B cell (primary cell): ENCODE data around the gene NFAT5. TPM values are rescaled to one million over a fixed set of nuclear protein-coding genes. Genes with fewer than 3 reads are reported as not detected.

Experiments
- ATAC-seq: fragments of 200-7000 bp; cut with Tn5 transposase; one replicate; pipeline ENCODE4 v1.10.0; 2021; ENCODE audit warnings: low read depth, mild to moderate bottlenecking, moderate number of reproducible peaks, moderate library complexity
- CTCF ChIA-PET: fragments of 350-600 bp; sonication (Branson Sonifier 250); formaldehyde crosslinking; loops from one replicate; lab custom pipeline; 2021; ENCODE audit warnings: antibody characterized with exemption, inconsistent platforms; lab: Charles Lee
- POLR2A ChIA-PET: fragments of 350-600 bp; sonication (Branson Sonifier 250); formaldehyde crosslinking; loops from one replicate; lab custom pipeline; 2021; ENCODE audit warnings: antibody characterized with exemption; lab: Charles Lee
- DNase-seq: peaks from one replicate; pipeline ENCODE4 v3.0.0; 2013
- H2AFZ ChIP-seq: 2 replicates; pipeline ENCODE4 v1.6.1; 2012; ENCODE audit warnings: mild to moderate bottlenecking, low read depth, low read length; ENCODE audit not compliant: insufficient read depth, poor library complexity, severe bottlenecking
- H3K27ac ChIP-seq, 2 donors: 1 replicate in 1 of 2; 2 replicates in 1 of 2; pipeline ENCODE4 v1.5.1; 2012 to 2013; ENCODE audit warnings: low read length in 2 of 2, mild to moderate bottlenecking in 2 of 2, moderate library complexity in 1 of 2
- H3K27me3 ChIP-seq, 4 experiments: fragments of 200-600 bp in 1 of 4; sonication (generic) in 1 of 4; replicated peaks in 1 of 4; 1 replicate in 2 of 4; 2 replicates in 2 of 4; pipeline versions ENCODE4 v1.6.1 to v1.7.0; 2013 to 2016; ENCODE audit warnings: low read length in 3 of 4, mild to moderate bottlenecking in 2 of 4, mixed read lengths in 1 of 4, moderate library complexity in 1 of 4; ENCODE audit not compliant: insufficient read depth in 4 of 4, control insufficient read depth in 3 of 4; ENCODE audit errors: control extremely low read depth in 1 of 4
- H3K36me3 ChIP-seq, 2 experiments: replicated peaks in 1 of 2; 1 replicate in 1 of 2; 2 replicates in 1 of 2; pipeline versions ENCODE4 v1.6.1 to v1.7.1; 2013; ENCODE audit warnings: low read length in 1 of 2; ENCODE audit not compliant: insufficient read depth in 2 of 2, control insufficient read depth in 1 of 2; ENCODE audit errors: control extremely low read depth in 1 of 2, extremely low read depth in 1 of 2
- H3K4me1 ChIP-seq, 2 donors: fragments of 200-600 bp in 1 of 2; sonication (generic) in 1 of 2; 1 replicate in 1 of 2; 2 replicates in 1 of 2; pipeline versions ENCODE4 v1.5.1 to v1.6.1; 2013 to 2017; ENCODE audit warnings: low read length in 2 of 2; ENCODE audit not compliant: control insufficient read depth in 2 of 2, insufficient read depth in 2 of 2
- H3K4me2 ChIP-seq: replicated peaks from 2 replicates; pipeline ENCODE3; 2012; ENCODE audit warnings: mild to moderate bottlenecking, low read depth, low read length; ENCODE audit not compliant: poor library complexity, severe bottlenecking
- H3K4me3 ChIP-seq, 5 experiments: fragments of 200-600 bp in 1 of 5; sonication (generic) in 1 of 5; 1 replicate in 3 of 5; 2 replicates in 2 of 5; pipeline versions ENCODE4 v1.5.1 to v1.7.0; 2011 to 2016; ENCODE audit warnings: low read length in 4 of 5, mild to moderate bottlenecking in 4 of 5, low read depth in 2 of 5, control low read depth in 1 of 5, moderate library complexity in 1 of 5; ENCODE audit not compliant: insufficient read depth in 1 of 5; ENCODE audit errors: control extremely low read depth in 1 of 5, extremely low read depth in 1 of 5
- H3K79me2 ChIP-seq: fragments of 200-600 bp; sonication (generic); one replicate; pipeline ENCODE4 v1.6.0; 2016; ENCODE audit warnings: low read length; ENCODE audit not compliant: control insufficient read depth, insufficient read depth
- H3K9ac ChIP-seq: fragments of 200-600 bp; sonication (generic); 2 replicates; pipeline ENCODE4 v1.6.1; 2017; ENCODE audit warnings: mild to moderate bottlenecking, low read length, moderate library complexity
- H3K9me3 ChIP-seq, 3 donors: one replicate each; pipeline versions ENCODE4 v1.6.1 to v1.7.1; 2013; ENCODE audit warnings: low read length in 2 of 3; ENCODE audit not compliant: control insufficient read depth in 2 of 3, insufficient read depth in 1 of 3; ENCODE audit errors: control extremely low read depth in 1 of 3
- H4K20me1 ChIP-seq: 2 replicates; pipeline ENCODE4 v1.6.0; 2012; ENCODE audit warnings: mild to moderate bottlenecking, low read length; ENCODE audit not compliant: insufficient read depth, control insufficient read depth, poor library complexity, severe bottlenecking
- H3K27ac Mint-ChIP-seq: one replicate; pipeline ENCODE4 v1.8.0; 2021; ENCODE audit warnings: mixed read lengths
- H3K27me3 Mint-ChIP-seq: one replicate; pipeline ENCODE4 v1.8.0; 2021; ENCODE audit warnings: mixed read lengths
- H3K4me1 Mint-ChIP-seq: one replicate; pipeline ENCODE4 v1.8.0; 2021; ENCODE audit warnings: mixed read lengths
- H3K4me3 Mint-ChIP-seq: one replicate; pipeline ENCODE4 v1.8.0; 2021; ENCODE audit warnings: mixed read lengths
- H3K9me3 Mint-ChIP-seq: one replicate; pipeline ENCODE4 v1.8.0; 2022; ENCODE audit warnings: mixed read lengths; ENCODE audit not compliant: insufficient read depth
- CTCF ChIP-seq: fragments of 200-600 bp; IDR thresholded peaks from one replicate; pipeline ENCODE4 v1.8.0; 2022; ENCODE audit warnings: antibody characterized with exemption, mild to moderate bottlenecking
- EZH2 ChIP-seq: IDR thresholded peaks from 2 replicates; pipeline ENCODE4 v1.6.1; 2012; ENCODE audit warnings: borderline replicate concordance, low read depth, mild to moderate bottlenecking, moderate library complexity, low read length; ENCODE audit not compliant: insufficient read depth, poor library complexity, severe bottlenecking
- WGBS: methylation state at CpG from one replicate; pipeline ENCODE4 v1.1.5; 2013; ENCODE audit warnings: missing lambda C conversion rate; ENCODE audit not compliant: insufficient coverage; 5-methylcytosine and 5-hydroxymethylcytosine counted together
- intact Hi-C: fragments of 100-400 bp; cut with micrococcal nuclease; formaldehyde crosslinking; loops from one replicate; pipeline ENCODE4 v1.10.0; 2022
- polyA plus RNA-seq: library from polyadenylated mRNA; depleted of rRNA; stranded (reverse); fragments of >200 nt; gene quantifications from 2 replicates; pipeline ENCODE4 v1.2.3, GENCODE V29; 2012
- total RNA-seq, 2 donors: library from RNA; stranded (reverse); fragments of 120-200 nt in 1 of 2; gene quantifications; 1 replicate in 1 of 2; 2 replicates in 1 of 2; pipeline versions ENCODE4 v1.2.3 to v1.2.4, GENCODE V29; 2013 to 2022

NFAT5 gene
- total and polyA plus RNA-seq, 2 donors (not counting 1 experiment from before 2014, with no cell fraction given): 6.3 to 50.0 TPM

- no peak for ATAC-seq
- DNase-seq: no peak
- Histone ChIP-seq H4K20me1 (no peaks in the 10 kb centered on the region), H3K79me2 (no peaks in the 10 kb centered on the region), H2AFZ (no peak overlapping the region), H3K9me3 (peaks cover 0 to 3% (median 0%) of the 10 kb centered on the region in 3 donors), H3K4me2 (no peak overlapping the region), H3K27me3 (no peaks in the 10 kb centered on the region), H3K36me3 (no peaks in the 10 kb centered on the region), H3K27ac (no peak overlapping the region), H3K4me3 (no peak overlapping the region), H3K4me1 (no peaks in the 10 kb centered on the region), H3K9ac (no peak overlapping the region)
- Mint-ChIP-seq H3K27ac (no peak overlapping the region), H3K9me3 (no peaks in the 10 kb centered on the region), H3K4me3 (no peak overlapping the region), H3K27me3 (no peaks in the 10 kb centered on the region), H3K4me1 (no peaks in the 10 kb centered on the region)
- TF ChIP-seq EZH2 (no peak), CTCF (no peak)
- intact Hi-C loops: no loop called here
- WGBS: 90% methylated on average over 2 of the region's 5 CpGs
- POLR2A ChIA-PET: no interaction called here
- CTCF ChIA-PET: no interaction called here
These were observed 43.7 kb upstream of the NFAT5 start for GRCh38 chr16:69522041-69522578.

- H3K9me3 Mint-ChIP-seq: no peaks in the 10 kb centered on the region
- H3K4me3 ChIP-seq: no peak overlapping the region
- no peak overlapping the region for H2AFZ ChIP-seq
- H3K4me3 Mint-ChIP-seq: no peak overlapping the region
- no peaks in the 10 kb centered on the region for H3K4me1 ChIP-seq
- H4K20me1 ChIP-seq: no peaks in the 10 kb centered on the region
- no peaks in the 10 kb centered on the region for H3K36me3 ChIP-seq
- DNase-seq: no peak
- H3K27ac Mint-ChIP-seq: no peak overlapping the region
- H3K4me1 Mint-ChIP-seq: no peaks in the 10 kb centered on the region
- intact Hi-C loops: no loop called here
- no peaks in the 10 kb centered on the region for H3K79me2 ChIP-seq
- no peaks in the 10 kb centered on the region for H3K27me3 ChIP-seq
- no peaks in the 10 kb centered on the region for H3K27me3 Mint-ChIP-seq
- ChIA-PET POLR2A (no interaction called here), CTCF (no interaction called here)
- WGBS: 100% methylated on average over 6 of the region's 7 CpGs
- H3K27ac ChIP-seq: no peak overlapping the region
- H3K4me2 ChIP-seq: no peak overlapping the region
- no peak for ATAC-seq
- H3K9ac ChIP-seq: no peak overlapping the region
- TF ChIP-seq EZH2 (no peak), CTCF (no peak)
- H3K9me3 ChIP-seq: peaks cover 0 to 3% (median 0%) of the 10 kb centered on the region in 3 donors
These were observed 42.9 kb upstream of the NFAT5 start for GRCh38 chr16:69522732-69523404.
